Right lobe of liver (tissue), 4 donors: ENCODE results near the gene HELZ2.

ENCODE experiments used
- POLR2A ChIP-seq: fragments of 450-650 bp; IDR thresholded peaks from one replicate; pipeline ENCODE4 v1.6.1; 2017; ENCODE audit warnings: antibody characterized with exemption, mild to moderate bottlenecking
- TF ChIP-seq, protein P1 (sequence below), 4 donors: fragments of 200-600 bp in 3 of 4; fragments of 450-650 bp in 1 of 4; IDR thresholded peaks; one replicate each; pipeline versions ENCODE4 v1.5.1 to v1.8.0; 2016 to 2022; ENCODE audit warnings: antibody characterized with exemption in 4 of 4, mild to moderate bottlenecking in 2 of 4
- donor health status: DM: no; HTN: no; CAD: no.
- donor health status: DM: no; HTN: no; CAD: no.
- donor health status: DM: no; HTN: yes; CAD: no.

DNA sequence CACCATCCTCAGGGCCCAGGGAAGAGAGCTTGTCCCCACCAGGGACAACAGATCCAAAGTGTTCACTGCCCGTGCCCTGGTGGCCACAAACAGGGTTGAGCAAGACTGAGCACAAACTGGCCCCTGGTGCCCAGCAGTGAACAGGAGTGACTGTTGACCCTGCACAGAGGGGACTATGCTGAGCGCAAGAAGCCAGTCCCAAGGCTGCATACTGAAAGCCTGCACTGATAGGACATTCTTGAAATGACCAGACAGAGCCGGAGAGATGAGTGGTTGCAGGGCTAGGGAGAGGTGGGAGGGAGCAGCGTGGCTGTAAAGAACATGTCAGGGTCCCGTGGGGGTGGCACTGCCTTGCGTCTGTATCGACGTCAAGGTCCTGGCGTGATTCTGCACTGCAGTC lies 23.0 kb downstream of the HELZ2 start:
- TF ChIP-seq, protein P1, sequence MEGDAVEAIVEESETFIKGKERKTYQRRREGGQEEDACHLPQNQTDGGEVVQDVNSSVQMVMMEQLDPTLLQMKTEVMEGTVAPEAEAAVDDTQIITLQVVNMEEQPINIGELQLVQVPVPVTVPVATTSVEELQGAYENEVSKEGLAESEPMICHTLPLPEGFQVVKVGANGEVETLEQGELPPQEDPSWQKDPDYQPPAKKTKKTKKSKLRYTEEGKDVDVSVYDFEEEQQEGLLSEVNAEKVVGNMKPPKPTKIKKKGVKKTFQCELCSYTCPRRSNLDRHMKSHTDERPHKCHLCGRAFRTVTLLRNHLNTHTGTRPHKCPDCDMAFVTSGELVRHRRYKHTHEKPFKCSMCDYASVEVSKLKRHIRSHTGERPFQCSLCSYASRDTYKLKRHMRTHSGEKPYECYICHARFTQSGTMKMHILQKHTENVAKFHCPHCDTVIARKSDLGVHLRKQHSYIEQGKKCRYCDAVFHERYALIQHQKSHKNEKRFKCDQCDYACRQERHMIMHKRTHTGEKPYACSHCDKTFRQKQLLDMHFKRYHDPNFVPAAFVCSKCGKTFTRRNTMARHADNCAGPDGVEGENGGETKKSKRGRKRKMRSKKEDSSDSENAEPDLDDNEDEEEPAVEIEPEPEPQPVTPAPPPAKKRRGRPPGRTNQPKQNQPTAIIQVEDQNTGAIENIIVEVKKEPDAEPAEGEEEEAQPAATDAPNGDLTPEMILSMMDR (IDR thresholded peaks at IDR 0.05), result no peak
- no peak for TF ChIP-seq POLR2A
